ENCODE data around the gene PROS1. TPM values are rescaled to one million over a fixed set of nuclear protein-coding genes. Genes with fewer than 3 reads are reported as not detected.

The PROS1 gene
- total and polyA plus RNA-seq, 2 donors (not counting 1 experiment from before 2014, with no cell fraction given): 0.03 TPM; not detected in 1

DNA sequence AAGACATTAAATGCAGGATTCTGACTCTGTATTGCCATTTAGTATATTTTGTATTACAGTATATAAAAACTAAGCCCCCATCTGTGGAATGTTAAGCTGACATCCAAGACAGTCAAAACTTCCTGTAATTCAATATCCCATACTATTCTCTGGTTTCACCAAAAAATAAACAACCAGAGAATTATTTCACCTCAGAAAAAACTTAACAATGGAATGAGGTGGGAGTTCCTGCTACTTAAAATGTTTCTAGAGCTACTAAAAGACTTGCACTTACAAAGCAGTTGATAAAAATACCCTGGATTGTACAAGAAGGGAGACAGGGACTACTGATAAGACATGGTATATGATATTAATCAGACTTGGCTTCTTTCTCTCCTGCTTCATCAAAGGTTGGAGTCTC lies 14.6 kb upstream of the PROS1 start:
- Histone ChIP-seq H4K20me1 (ENCODE audit: control insufficient read depth, insufficient read depth, low read length, poor library complexity, severe bottlenecking) (no peaks in the 10 kb centered on the region), H3K27ac (ENCODE audit: low read length in 2 of 2) (no peak overlapping the region), H3K9ac (ENCODE audit: low read length) (no peak overlapping the region), H3K4me3 (ENCODE audit: control extremely low read depth in 1 of 5, extremely low read depth in 1 of 5, insufficient read depth in 1 of 5, low read depth in 2 of 5, low read length in 4 of 5) (no peak overlapping the region), H3K4me2 (replicated peaks; ENCODE audit: low read depth, low read length, poor library complexity, severe bottlenecking) (no peak overlapping the region), H3K79me2 (ENCODE audit: control insufficient read depth, insufficient read depth, low read length) (peaks cover 1% of the 10 kb centered on the region), H3K27me3 (replicated peaks in 1 of 4; ENCODE audit: control extremely low read depth in 1 of 4, control insufficient read depth in 3 of 4, insufficient read depth in 4 of 4, low read length in 3 of 4) (no peaks in the 10 kb centered on the region), H3K9me3 (ENCODE audit: control extremely low read depth in 1 of 3, control insufficient read depth in 2 of 3, insufficient read depth in 1 of 3, low read length in 2 of 3) (no peaks in the 10 kb centered on the region), H2AFZ (ENCODE audit: insufficient read depth, low read depth, low read length, poor library complexity, severe bottlenecking) (no peak overlapping the region), H3K4me1 (ENCODE audit: control insufficient read depth in 2 of 2, insufficient read depth in 2 of 2, low read length in 2 of 2) (no peaks in the 10 kb centered on the region), H3K36me3 (replicated peaks in 1 of 2; ENCODE audit: control extremely low read depth in 1 of 2, control insufficient read depth in 1 of 2, extremely low read depth in 1 of 2, insufficient read depth in 2 of 2, low read length in 1 of 2) (no peaks in the 10 kb centered on the region)
- Mint-ChIP-seq H3K27ac (no peak overlapping the region), H3K4me1 (no peaks in the 10 kb centered on the region), H3K4me3 (no peak overlapping the region), H3K9me3 (ENCODE audit: insufficient read depth) (no peaks in the 10 kb centered on the region), H3K27me3 (no peaks in the 10 kb centered on the region)
- ATAC-seq (ENCODE audit: low read depth): no peak
- CTCF ChIA-PET: no interaction called here
- no peak for DNase-seq
- intact Hi-C loops (cut with micrococcal nuclease): no loop called here
- TF ChIP-seq, protein P1, sequence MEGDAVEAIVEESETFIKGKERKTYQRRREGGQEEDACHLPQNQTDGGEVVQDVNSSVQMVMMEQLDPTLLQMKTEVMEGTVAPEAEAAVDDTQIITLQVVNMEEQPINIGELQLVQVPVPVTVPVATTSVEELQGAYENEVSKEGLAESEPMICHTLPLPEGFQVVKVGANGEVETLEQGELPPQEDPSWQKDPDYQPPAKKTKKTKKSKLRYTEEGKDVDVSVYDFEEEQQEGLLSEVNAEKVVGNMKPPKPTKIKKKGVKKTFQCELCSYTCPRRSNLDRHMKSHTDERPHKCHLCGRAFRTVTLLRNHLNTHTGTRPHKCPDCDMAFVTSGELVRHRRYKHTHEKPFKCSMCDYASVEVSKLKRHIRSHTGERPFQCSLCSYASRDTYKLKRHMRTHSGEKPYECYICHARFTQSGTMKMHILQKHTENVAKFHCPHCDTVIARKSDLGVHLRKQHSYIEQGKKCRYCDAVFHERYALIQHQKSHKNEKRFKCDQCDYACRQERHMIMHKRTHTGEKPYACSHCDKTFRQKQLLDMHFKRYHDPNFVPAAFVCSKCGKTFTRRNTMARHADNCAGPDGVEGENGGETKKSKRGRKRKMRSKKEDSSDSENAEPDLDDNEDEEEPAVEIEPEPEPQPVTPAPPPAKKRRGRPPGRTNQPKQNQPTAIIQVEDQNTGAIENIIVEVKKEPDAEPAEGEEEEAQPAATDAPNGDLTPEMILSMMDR (IDR thresholded peaks at IDR 0.05): no peak
- no peak for TF ChIP-seq EZH2 (IDR thresholded peaks at IDR 0.05; ENCODE audit: borderline replicate concordance, insufficient read depth, low read depth, low read length, poor library complexity, severe bottlenecking)
- POLR2A ChIA-PET: no interaction called here

DNA sequence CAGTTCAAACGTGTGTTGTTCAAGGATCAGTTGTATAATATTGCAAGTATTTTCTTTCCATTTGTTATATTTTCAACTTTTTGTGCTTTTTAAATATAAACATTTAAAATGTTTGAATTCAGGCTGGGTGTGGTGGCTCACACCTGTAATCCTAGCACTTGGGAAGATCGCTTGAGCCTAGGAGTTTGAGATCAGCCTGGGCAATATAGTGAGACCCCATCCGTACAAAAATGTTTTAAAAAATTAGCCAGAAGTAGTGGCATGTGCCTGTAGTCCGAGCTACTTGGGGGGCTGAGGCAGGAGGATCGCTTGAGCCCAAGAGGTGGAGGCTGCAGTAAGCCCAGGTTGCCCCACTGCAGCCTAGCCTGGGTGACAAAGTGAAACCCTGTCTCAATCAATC lies 10.9 kb upstream of the PROS1 start:
- peaks cover 13% of the 10 kb centered on the region for H3K4me1 Mint-ChIP-seq
- WGBS (ENCODE audit: insufficient coverage): 100% methylated on average over 4 of the region's 5 CpGs
- CTCF ChIA-PET: interaction anchor here (2.2 kb wide), 1 partner anchor 18 kb away, joined by 6 read pairs; no protein-coding TSS in a partner anchor

More for the DNA sequence above, 10.9 kb upstream of the PROS1 start:
- ATAC-seq (ENCODE audit: low read depth) (no peak), DNase-seq (no peak)
- Histone ChIP-seq H3K9ac (ENCODE audit: low read length) (no peak overlapping the region), H2AFZ (ENCODE audit: insufficient read depth, low read depth, low read length, poor library complexity, severe bottlenecking) (no peak overlapping the region), H4K20me1 (ENCODE audit: control insufficient read depth, insufficient read depth, low read length, poor library complexity, severe bottlenecking) (no peaks in the 10 kb centered on the region), H3K79me2 (ENCODE audit: control insufficient read depth, insufficient read depth, low read length) (peaks cover 12% of the 10 kb centered on the region), H3K4me2 (replicated peaks; ENCODE audit: low read depth, low read length, poor library complexity, severe bottlenecking) (no peak overlapping the region), H3K9me3 (ENCODE audit: control extremely low read depth in 1 of 3, control insufficient read depth in 2 of 3, insufficient read depth in 1 of 3, low read length in 2 of 3) (no peaks in the 10 kb centered on the region), H3K27ac (ENCODE audit: low read length in 2 of 2) (no peak overlapping the region), H3K4me3 (ENCODE audit: control extremely low read depth in 1 of 5, extremely low read depth in 1 of 5, insufficient read depth in 1 of 5, low read depth in 2 of 5, low read length in 4 of 5) (no peak overlapping the region), H3K27me3 (replicated peaks in 1 of 4; ENCODE audit: control extremely low read depth in 1 of 4, control insufficient read depth in 3 of 4, insufficient read depth in 4 of 4, low read length in 3 of 4) (no peaks in the 10 kb centered on the region), H3K36me3 (replicated peaks in 1 of 2; ENCODE audit: control extremely low read depth in 1 of 2, control insufficient read depth in 1 of 2, extremely low read depth in 1 of 2, insufficient read depth in 2 of 2, low read length in 1 of 2) (no peaks in the 10 kb centered on the region), H3K4me1 (ENCODE audit: control insufficient read depth in 2 of 2, insufficient read depth in 2 of 2, low read length in 2 of 2) (peaks cover 6% of the 10 kb centered on the region in 2 donors)
- intact Hi-C loops (cut with micrococcal nuclease): no loop called here
- no peak for TF ChIP-seq EZH2 (IDR thresholded peaks at IDR 0.05; ENCODE audit: borderline replicate concordance, insufficient read depth, low read depth, low read length, poor library complexity, severe bottlenecking)
- TF ChIP-seq, protein P1 (IDR thresholded peaks at IDR 0.05): no peak
- H3K4me3 Mint-ChIP-seq: no peak overlapping the region
- no peaks in the 10 kb centered on the region for H3K27me3 Mint-ChIP-seq
- no peaks in the 10 kb centered on the region for H3K9me3 Mint-ChIP-seq (ENCODE audit: insufficient read depth)
- H3K27ac Mint-ChIP-seq: no peak overlapping the region
- POLR2A ChIA-PET: no interaction called here
